ENCODE data around the gene INHA.

GRCh38 chr2:219524817-219525216 is 47.3 kb upstream of the INHA start:
- TF ChIP-seq POLR2A (IDR thresholded peaks at IDR 0.05) = no peak
- TF ChIP-seq, protein P1, sequence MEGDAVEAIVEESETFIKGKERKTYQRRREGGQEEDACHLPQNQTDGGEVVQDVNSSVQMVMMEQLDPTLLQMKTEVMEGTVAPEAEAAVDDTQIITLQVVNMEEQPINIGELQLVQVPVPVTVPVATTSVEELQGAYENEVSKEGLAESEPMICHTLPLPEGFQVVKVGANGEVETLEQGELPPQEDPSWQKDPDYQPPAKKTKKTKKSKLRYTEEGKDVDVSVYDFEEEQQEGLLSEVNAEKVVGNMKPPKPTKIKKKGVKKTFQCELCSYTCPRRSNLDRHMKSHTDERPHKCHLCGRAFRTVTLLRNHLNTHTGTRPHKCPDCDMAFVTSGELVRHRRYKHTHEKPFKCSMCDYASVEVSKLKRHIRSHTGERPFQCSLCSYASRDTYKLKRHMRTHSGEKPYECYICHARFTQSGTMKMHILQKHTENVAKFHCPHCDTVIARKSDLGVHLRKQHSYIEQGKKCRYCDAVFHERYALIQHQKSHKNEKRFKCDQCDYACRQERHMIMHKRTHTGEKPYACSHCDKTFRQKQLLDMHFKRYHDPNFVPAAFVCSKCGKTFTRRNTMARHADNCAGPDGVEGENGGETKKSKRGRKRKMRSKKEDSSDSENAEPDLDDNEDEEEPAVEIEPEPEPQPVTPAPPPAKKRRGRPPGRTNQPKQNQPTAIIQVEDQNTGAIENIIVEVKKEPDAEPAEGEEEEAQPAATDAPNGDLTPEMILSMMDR (IDR thresholded peaks at IDR 0.05) = no peak

Measured in right lobe of liver (tissue), 4 donors.